Gastrocnemius medialis (tissue), 4 donors: ENCODE results near the gene SMAD9. TPM values are rescaled to one million over a fixed set of nuclear protein-coding genes. Genes with fewer than 3 reads are reported as not detected.

ENCODE experiments used
- ATAC-seq, 2 donors: fragments of 150-250 bp; one replicate each; pipeline ENCODE4 v1.9.1; 2016
- DNase-seq, 2 donors: peaks; one replicate each; pipeline ENCODE4 v3.0.0-alpha.2; 2019
- H3K27ac ChIP-seq, 4 donors: fragments of 200-600 bp; sonication (generic); 1 replicate in 1 of 4; 2 replicates in 3 of 4; pipeline ENCODE4 v1.5.1; 2016 to 2018; ENCODE audit warnings: mild to moderate bottlenecking in 2 of 4, moderate library complexity in 1 of 4
- H3K27me3 ChIP-seq, 3 donors: fragments of 200-600 bp; sonication (generic) in 2 of 3; 1 replicate in 1 of 3; 2 replicates in 2 of 3; pipeline versions ENCODE4 v1.5.1 to v1.6.0; 2016 to 2019; ENCODE audit warnings: mild to moderate bottlenecking in 1 of 3, moderate library complexity in 1 of 3
- H3K36me3 ChIP-seq, 2 donors: fragments of 200-600 bp; sonication (generic) in 1 of 2; one replicate each; pipeline ENCODE4 v1.5.1; 2017 to 2018
- H3K4me1 ChIP-seq, 2 donors: fragments of 200-600 bp; sonication (generic) in 1 of 2; one replicate each; pipeline ENCODE4 v1.5.1; 2016 to 2017; ENCODE audit warnings: mild to moderate bottlenecking in 2 of 2
- H3K4me3 ChIP-seq, 4 donors: fragments of 200-600 bp; sonication (generic) in 3 of 4; 1 replicate in 1 of 4; 2 replicates in 3 of 4; pipeline ENCODE4 v1.5.1; 2016 to 2019; ENCODE audit warnings: mild to moderate bottlenecking in 2 of 4
- H3K9me3 ChIP-seq, 3 donors: fragments of 200-600 bp; sonication (generic) in 2 of 3; 1 replicate in 1 of 3; 2 replicates in 2 of 3; pipeline ENCODE4 v1.5.1; 2016 to 2019
- POLR2A ChIP-seq, 2 donors: fragments of 450-650 bp; IDR thresholded peaks; one replicate each; pipeline ENCODE4 v1.6.1; 2017; ENCODE audit warnings: antibody characterized with exemption in 2 of 2, mild to moderate bottlenecking in 2 of 2, moderate library complexity in 2 of 2
- in situ Hi-C, 4 donors: fragments of 200-750 bp; cut with MboI; loops; one replicate each; pipeline versions ENCODE4 v1.15.0 to v1.8.0; 2017; ENCODE audit warnings: low sequenced_read_pairs in 4 of 4
- intact Hi-C: fragments of 100-400 bp; cut with DNase I; formaldehyde crosslinking; loops from one replicate; pipeline ENCODE4 v1.15.1; 2023; ENCODE audit warnings: low total_unique reads
- total RNA-seq, 4 donors: library from RNA; depleted of rRNA; stranded (reverse); fragments of >200 nt; gene quantifications; one replicate each; pipeline versions ENCODE4 v1.1.0 to v1.2.3, GENCODE V29; 2016
- TF ChIP-seq, protein P1 (sequence below), 5 experiments: fragments of 450-650 bp in 3 of 5; fragments of 200-600 bp in 2 of 5; sonication (generic) in 2 of 5; IDR thresholded peaks in 4 of 5; conservative IDR thresholded peaks in 1 of 5; 1 replicate in 4 of 5; 2 replicates in 1 of 5; pipeline ENCODE4 v1.5.1; 2016 to 2019; ENCODE audit warnings: antibody characterized with exemption in 5 of 5, mild to moderate bottlenecking in 3 of 5, moderate library complexity in 3 of 5

Gene SMAD9
- total RNA-seq, 4 donors from 2014 or later: 2.2 to 14.9 (median 6.5) TPM

- no peaks in the 10 kb centered on the region for H3K4me1 ChIP-seq
- no peak overlapping the region for H3K27ac ChIP-seq
- in situ Hi-C loops (no loop called here), intact Hi-C loops (no loop called here)
- no peaks in the 10 kb centered on the region for H3K36me3 ChIP-seq
- no peaks in the 10 kb centered on the region for H3K9me3 ChIP-seq
- no peaks in the 10 kb centered on the region for H3K27me3 ChIP-seq
- TF ChIP-seq POLR2A (IDR thresholded peaks at IDR 0.05): no peak
- TF ChIP-seq, protein P1, sequence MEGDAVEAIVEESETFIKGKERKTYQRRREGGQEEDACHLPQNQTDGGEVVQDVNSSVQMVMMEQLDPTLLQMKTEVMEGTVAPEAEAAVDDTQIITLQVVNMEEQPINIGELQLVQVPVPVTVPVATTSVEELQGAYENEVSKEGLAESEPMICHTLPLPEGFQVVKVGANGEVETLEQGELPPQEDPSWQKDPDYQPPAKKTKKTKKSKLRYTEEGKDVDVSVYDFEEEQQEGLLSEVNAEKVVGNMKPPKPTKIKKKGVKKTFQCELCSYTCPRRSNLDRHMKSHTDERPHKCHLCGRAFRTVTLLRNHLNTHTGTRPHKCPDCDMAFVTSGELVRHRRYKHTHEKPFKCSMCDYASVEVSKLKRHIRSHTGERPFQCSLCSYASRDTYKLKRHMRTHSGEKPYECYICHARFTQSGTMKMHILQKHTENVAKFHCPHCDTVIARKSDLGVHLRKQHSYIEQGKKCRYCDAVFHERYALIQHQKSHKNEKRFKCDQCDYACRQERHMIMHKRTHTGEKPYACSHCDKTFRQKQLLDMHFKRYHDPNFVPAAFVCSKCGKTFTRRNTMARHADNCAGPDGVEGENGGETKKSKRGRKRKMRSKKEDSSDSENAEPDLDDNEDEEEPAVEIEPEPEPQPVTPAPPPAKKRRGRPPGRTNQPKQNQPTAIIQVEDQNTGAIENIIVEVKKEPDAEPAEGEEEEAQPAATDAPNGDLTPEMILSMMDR (IDR thresholded peaks at IDR 0.05 in 4 of 5, conservative IDR thresholded peaks at IDR 0.05 in 1 of 5): no peak
- DNase-seq (no peak), ATAC-seq (no peak)
- H3K4me3 ChIP-seq: no peak overlapping the region
Measured at GRCh38 chr13:36801035-36801434, 119.0 kb downstream of the SMAD9 start.

DNA sequence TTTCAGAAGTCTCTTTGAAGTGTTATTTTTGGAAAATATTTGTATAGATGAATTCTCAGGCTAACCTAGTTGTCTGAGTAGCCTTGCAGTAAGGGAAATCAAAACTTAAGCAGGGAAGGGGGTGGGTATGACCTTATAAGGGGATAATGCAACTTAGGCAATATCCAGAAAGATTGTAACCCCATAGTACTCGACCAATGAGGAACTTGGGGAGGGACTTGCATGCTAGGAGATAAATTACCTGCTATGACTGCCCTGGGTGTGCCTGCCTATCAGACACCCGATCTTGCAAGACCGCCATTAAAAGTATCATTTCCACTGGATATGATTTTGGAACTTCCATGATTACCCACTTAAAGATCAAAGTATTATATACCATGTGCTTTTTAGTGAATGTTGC lies 124.0 kb downstream of the SMAD9 start:
- DNase-seq (no peak), ATAC-seq (no peak)
- intact Hi-C loops (no loop called here), in situ Hi-C loops (no loop called here)
- Histone ChIP-seq H3K4me1 (no peaks in the 10 kb centered on the region), H3K27me3 (no peaks in the 10 kb centered on the region), H3K36me3 (no peaks in the 10 kb centered on the region), H3K9me3 (no peaks in the 10 kb centered on the region), H3K27ac (no peak overlapping the region), H3K4me3 (no peak overlapping the region)
- TF ChIP-seq, protein P1 (IDR thresholded peaks at IDR 0.05 in 4 of 5, conservative IDR thresholded peaks at IDR 0.05 in 1 of 5): no peak

- no peak overlapping the region for H3K27ac ChIP-seq
- no peak for DNase-seq
- ATAC-seq: no peak
- in situ Hi-C loops: no loop called here
- no peaks in the 10 kb centered on the region for H3K9me3 ChIP-seq
- H3K4me1 ChIP-seq: no peaks in the 10 kb centered on the region
- intact Hi-C loops: no loop called here
- H3K4me3 ChIP-seq: no peak overlapping the region
- TF ChIP-seq POLR2A (IDR thresholded peaks at IDR 0.05): no peak
- TF ChIP-seq, protein P1 (IDR thresholded peaks at IDR 0.05 in 4 of 5, conservative IDR thresholded peaks at IDR 0.05 in 1 of 5): no peak
- H3K27me3 ChIP-seq: no peaks in the 10 kb centered on the region
- no peaks in the 10 kb centered on the region for H3K36me3 ChIP-seq
Measured at GRCh38 chr13:36795463-36795862, 124.6 kb downstream of the SMAD9 start.

Other genes starting within 250 kb of the SMAD9 start
- gene SERTM1, start 246.2 kb downstream of the SMAD9 start, total RNA-seq: not detected
- gene RFXAP, start 101.0 kb downstream of the SMAD9 start, total RNA-seq: 1 to 10 TPM in 3 of 4 donors, under 1 TPM in 1; 0.71 to 3.0 (median 2.2) TPM
- gene ALG5, start 79.1 kb upstream of the SMAD9 start, total RNA-seq: 10 to 100 TPM in 3 of 4 donors, 1 to 10 TPM in 1; 9.8 to 20.9 (median 13.2) TPM
- gene EXOSC8, start 80.5 kb upstream of the SMAD9 start, total RNA-seq: 10 to 100 TPM; 16.7 to 25.3 (median 20.7) TPM
- 10 to 100 TPM; 18.1 to 24.4 (median 19.1) TPM for gene SUPT20H, start 139.4 kb upstream of the SMAD9 start, total RNA-seq
- gene CSNK1A1L, start 185.4 kb upstream of the SMAD9 start, total RNA-seq: not detected